GM12874 (cell line): ENCODE measurements around the gene RFTN1.

Source experiments
- CTCF ChIP-seq: IDR thresholded peaks from 2 replicates; pipeline ENCODE4 v1.5.1; 2011; ENCODE audit warnings: low read depth, mild to moderate bottlenecking, control low read depth, low read length, moderate library complexity; ENCODE audit not compliant: insufficient read depth

The RFTN1 gene

GRCh38 chr3:16379838-16380237 is 133.7 kb downstream of the RFTN1 start:
- no peak for TF ChIP-seq CTCF

- TF ChIP-seq CTCF, result no peak
Measured at GRCh38 chr3:16378920-16379319, 134.6 kb downstream of the RFTN1 start.

- no peak for TF ChIP-seq CTCF
Measured at GRCh38 chr3:16378415-16378814, 135.1 kb downstream of the RFTN1 start.

GRCh38 chr3:16377847-16378302 is 135.6 kb downstream of the RFTN1 start:
- TF ChIP-seq CTCF, result no peak

GRCh38 chr3:16377196-16377595 is 136.3 kb downstream of the RFTN1 start:
- TF ChIP-seq CTCF, result no peak

- no peak for TF ChIP-seq CTCF
Measured at GRCh38 chr3:16375891-16376290, 137.6 kb downstream of the RFTN1 start.

GRCh38 chr3:16374935-16375245 is 138.6 kb downstream of the RFTN1 start:
- no peak for TF ChIP-seq CTCF
